HT-29 (cell line): Measurements from ENCODE around the gene CPSF2. TPM values are rescaled to one million over a fixed set of nuclear protein-coding genes. Genes with fewer than 3 reads are reported as not detected.
A peak's percentile ranks its signal among the peaks of the same experiment; 100 is the strongest.
"Not testable (repeated sequence)": the region's sequence is repeated elsewhere in the genome, so short reads cannot be mapped to it uniquely, and the experiment has no call there.

Source experiments
- DNase-seq: peaks from one replicate; pipeline ENCODE4 v3.0.0-alpha.2; 2015; ENCODE audit warnings: low spot score
- total RNA-seq: library from RNA; depleted of rRNA; stranded (reverse); fragments of >200 nt; shearing (Covaris generic); gene quantifications from 2 replicates; pipeline ENCODE4 v1.2.3, GENCODE V29; 2014

The CPSF2 gene
- total RNA-seq, 1 experiment from 2014 or later = 11.9 TPM

DNA sequence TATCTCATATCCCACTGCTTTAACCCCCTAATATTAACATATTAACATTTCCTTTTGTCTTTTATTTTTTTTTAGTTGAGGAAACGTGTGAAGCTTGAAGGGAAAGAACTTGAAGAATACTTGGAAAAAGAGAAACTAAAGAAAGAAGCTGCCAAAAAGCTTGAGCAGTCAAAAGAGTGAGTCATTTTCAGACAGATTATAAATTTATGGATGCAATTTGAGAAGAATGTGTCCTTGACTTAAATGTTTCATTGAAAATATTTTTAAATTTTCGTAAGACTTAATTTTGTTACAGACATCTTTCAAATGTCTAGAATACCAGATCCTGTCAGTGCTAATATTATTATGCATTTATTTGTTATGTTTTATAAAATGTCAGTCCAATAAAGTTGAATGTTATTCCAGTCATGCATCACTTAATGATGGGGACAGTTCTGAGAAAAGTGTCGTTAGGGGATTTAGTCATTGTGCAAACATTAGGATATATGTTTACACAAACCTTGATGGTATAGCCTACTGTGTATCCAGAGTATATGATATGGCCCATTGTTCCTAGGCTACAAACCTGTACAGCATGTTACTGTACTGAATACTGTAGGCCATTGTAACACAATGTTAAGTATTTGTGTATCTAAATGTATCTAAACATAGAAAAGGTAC lies 32.6 kb downstream of the CPSF2 start:
- DNase-seq = peak; percentile 26

DNA sequence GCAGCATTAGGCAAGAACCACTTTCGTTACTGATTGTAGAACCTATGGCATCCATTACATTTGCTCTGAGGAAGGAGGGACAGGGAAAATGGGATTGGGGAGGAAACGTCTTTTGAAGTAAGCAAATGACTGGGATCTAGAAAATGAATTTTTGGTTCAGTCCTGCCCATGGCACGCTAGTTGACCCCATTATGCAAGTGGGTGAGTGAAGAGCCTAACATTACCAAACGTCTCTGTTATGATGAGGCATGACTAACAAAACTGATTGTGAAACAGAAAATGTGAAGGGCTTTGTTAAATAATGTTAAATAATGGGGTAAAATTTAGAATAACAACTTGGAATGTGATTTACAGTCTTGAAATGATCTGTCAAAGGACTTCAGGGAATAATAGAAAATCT lies 38.9 kb downstream of the CPSF2 start:
- DNase-seq = no peak

DNA sequence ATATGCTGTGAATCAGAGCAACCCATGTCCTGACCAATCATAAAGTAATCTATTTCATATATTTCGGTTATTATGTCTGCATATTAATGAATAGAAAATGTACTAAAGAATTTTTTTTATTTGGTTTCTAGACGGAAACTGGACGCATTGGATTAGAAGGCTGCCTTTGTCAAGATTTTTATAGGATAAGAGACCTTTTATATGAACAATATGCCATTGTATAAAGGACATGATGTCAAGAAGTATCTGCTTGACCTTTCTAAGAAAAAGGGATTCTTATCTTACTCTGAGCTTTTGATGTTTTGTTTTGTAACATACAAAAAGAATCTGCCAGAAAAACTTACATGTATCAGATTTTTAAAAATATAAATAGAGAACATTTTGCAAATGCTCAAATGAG lies 39.8 kb downstream of the CPSF2 start:
- no peak for DNase-seq

DNA sequence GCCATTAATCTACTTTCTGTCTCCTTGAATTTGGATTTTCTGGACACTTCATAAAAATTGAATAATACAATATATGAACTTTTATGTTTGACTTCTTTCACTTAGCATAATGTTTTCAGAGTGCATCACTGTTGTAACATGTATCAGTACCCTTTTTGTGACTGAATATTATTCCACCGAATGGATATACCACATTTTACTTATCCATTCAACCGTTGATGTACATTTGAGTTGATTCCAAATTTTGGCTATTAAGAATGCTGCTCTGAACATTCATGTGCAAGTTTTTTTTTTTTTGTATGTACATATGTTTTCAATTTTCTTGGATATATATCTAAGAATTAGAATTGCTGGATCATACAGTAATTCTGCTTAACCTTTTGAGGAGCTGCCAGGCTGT lies 43.2 kb downstream of the CPSF2 start:
- no peak for DNase-seq

DNA sequence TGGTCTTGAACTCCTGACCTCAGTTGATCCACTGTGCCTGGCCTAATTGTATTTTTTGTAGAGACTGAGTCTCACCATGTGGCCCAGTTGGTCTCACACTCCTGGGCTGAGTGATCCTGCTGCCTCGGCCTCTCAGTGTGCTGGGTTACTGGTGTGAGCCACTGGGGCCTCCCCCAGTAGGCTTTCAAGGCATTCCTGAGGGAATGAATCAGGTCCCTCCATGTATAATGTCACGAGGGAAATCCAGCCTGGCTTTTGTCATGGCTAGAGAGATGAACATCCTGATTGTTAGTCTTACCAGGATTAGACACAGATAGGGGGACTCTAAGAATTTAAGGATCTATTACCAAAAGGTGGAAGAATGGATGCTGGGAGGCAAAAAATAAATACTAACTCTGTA lies 51.9 kb downstream of the CPSF2 start:
- DNase-seq = no peak

DNA sequence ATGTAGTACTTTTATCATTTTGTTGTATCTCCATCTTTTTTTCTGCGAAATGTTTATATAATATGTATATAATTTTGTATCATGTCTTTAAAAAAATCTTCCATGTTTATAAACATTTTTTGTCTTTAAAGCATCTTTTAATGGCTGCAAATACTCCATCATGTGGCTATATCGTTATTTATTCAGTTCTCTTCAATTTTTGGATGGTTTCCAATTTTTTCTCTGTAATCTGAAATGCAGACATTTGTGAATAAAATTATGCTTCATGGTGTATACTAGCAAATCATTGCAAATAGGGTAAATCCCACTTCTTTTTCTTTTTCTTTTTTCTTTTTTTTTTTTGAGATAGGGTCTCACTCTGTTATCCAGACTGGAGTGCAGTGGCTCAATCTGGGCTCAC lies 54.0 kb downstream of the CPSF2 start:
- DNase-seq = no peak

DNA sequence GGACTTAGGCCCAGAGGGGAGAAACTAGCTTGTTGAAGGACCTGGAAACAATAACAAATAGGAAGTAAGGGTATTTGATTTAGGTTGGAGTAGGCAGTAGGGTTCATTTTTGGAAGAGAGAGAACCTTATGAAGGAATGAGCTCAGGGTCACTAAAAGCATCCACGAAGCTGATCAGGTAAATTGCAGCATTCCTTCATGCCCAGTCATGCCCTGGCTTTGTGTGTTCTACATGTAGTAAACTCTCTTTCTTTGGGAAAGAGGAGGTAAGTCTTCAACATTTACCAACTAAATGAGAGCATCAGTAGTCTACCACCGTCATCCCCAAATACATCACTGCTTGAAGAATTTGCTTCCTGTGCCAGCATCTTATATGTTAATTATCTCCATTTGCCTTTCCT lies 54.7 kb downstream of the CPSF2 start:
- no peak for DNase-seq

DNA sequence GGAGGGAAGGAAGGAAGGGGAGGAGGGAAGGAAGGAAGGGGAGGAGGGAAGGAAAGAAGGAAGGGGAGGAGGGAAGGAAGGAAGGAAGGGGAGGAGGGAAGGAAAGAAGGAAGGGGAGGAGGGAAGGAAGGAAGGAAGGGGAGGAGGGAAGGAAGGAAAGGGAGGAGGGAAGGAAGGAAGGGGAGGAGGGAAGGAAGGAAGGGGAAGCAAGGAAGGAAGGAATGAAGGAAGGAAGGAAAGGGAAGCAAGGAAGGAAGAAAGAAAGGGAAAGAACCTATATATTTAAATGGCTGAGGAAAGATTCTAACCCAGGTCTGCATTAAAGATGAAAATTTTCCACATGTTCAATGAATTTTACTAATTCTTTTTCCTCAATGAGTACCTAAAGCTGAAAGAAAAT lies 57.4 kb downstream of the CPSF2 start:
- DNase-seq = not testable (repeated sequence)

DNA sequence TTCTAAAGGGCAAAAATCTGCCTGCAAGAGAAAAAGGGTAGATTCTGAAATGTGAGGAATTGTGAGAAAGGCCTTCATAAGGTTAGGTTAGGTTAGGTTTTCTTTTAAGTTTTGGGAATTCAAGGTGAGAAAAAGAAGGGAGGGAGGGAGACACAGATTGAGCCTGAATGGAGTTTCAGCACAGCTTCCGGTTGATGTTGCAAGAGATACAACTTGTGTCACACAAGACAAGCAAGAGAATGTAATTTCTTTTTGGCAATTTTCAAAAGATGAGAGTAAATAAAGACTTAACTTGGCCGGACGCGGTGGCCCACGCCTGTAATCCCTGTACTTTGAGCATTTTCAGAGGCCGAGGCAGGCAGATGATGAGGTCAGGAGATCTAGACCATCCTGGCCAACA lies 63.8 kb downstream of the CPSF2 start:
- DNase-seq = no peak

DNA sequence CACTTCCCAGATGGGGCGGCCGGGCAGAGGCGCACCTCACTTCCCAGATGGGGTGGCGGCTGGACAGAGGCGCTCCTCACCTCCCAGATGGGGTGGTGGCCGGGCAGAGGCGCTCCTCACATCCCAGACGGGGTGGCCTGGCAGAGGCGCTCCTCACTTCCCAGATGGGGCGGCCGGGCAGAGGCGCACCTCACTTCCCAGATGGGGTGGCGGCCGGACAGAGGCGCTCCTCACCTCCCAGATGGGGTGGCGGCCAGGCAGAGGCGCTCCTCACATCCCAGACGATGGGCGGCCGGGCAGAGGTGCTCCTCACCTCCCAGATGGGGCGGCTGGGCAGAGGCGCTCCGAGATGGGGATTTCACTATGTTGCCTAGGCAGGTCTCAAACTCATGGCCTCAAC lies 65.8 kb downstream of the CPSF2 start:
- not testable (repeated sequence) for DNase-seq

GRCh38 chr14:92190768-92191167 lies 69.0 kb downstream of the CPSF2 start:
- DNase-seq = no peak

DNA sequence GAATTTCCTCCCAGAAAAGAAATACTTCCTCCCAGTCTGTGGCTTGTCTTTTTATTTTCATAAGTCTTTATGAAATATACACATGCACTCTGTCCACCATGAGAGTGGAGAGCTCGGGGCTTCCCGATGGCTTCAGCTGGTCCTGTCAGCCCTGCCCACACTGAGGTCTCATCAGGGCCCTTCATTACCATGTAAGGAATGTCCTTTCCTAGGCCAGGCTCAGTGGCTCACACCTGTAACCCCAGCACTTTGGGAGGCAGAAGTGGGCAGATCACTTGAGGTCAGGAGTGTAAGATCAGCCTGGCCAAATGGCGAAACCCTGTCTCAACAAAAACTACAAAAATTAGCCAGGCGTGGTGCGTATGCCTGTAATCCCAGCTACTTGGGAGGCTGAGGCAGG lies 77.0 kb downstream of the CPSF2 start:
- DNase-seq = no peak

DNA sequence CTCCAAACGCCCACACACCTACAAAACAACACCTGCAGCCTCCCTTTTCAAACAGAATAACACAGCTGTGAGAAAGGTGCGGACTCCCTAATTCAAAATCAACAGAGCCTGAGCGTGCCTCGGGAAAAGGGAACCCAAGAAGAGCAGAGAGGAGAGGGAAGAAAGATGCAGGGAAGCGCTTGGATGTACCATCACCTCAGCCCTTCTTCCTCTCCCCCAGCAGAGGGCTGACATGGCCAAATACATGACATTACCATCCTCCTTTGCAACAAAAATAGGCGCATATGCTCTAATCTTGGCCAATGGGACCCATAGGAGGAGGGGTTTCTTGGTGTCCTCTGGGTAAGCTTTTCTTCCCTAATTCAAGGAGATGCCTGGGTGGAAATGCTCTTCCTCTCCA lies 78.0 kb downstream of the CPSF2 start:
- no peak for DNase-seq

GRCh38 chr14:92203116-92203515 lies 81.3 kb downstream of the CPSF2 start:
- DNase-seq = no peak

DNA sequence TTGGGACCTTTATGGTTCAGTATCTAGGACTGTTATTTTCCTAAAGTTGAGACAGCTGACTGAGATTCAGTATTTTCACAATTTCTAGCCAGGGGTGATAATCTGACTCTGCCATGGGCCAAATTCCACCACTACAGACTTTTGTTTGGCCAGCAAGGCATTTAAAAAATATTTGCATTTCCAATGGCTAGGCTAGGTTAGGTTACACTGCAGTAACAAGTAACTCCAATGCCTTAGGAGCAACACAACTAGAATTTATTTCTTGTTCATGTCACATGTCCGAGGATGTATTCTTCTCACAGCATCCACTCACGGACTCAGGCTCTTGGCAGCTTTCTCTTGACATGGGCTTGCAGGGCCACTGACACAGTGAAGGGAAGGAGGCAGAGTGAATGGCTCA lies 83.0 kb downstream of the CPSF2 start:
- DNase-seq = no peak

- DNase-seq = no peak
These were observed 85.5 kb downstream of the CPSF2 start for GRCh38 chr14:92207012-92207927.

DNA sequence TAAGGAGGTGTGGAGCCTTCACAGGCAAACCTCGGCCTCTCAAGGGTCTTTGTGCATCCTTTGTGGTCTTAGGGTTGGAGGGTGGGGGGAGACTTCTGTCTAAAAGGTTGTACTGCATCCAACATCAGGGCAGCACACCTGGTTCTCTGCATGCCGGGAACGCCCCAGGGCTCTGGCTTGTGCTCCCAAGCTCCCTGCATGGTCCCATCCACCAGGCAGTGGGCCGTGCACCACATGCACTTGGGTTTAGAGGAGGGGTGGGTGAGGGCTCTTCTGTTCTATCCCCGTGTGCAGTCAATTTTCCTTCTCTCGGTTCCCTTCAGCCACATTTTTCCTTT lies 86.1 kb downstream of the CPSF2 start:
- DNase-seq = no peak

DNA sequence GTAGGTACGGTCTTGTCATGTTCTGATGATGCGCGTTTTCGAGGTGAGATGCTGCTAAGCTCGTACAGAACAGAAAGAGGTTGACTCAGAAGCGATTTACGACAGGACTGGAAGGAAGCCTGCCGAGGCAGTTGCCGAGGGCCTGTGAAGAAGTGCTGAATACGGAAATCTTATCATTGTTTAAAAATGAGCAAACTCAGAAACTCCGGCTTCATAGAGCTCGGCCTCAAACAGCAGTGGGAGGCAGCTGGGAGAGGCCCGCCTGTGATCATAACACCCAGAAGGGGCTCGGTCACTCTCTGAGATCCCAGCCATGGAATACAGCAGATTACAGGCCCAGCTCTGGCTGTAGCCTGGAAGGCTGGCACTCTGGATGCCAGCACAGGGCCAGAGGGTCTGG lies 87.4 kb downstream of the CPSF2 start:
- DNase-seq = no peak

DNA sequence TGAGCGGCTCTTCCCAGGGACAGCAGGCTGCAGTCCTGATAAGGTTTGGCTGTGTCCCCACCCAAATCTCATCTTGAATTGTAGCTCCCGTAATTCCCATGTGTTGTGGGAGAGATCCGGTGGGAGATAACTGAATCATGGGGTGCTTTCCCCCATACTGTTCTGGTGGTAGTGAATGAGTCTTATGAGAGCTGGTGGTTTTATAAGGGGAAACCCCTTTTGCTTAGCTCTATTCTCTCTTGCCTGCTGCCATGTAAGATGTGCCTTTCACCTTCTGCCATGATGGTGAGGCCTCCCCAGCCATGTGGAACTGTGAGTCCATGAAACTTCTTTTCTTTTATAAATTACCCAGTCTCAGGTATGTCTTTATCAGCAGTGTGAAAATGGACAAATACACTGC lies 91.4 kb downstream of the CPSF2 start:
- DNase-seq = not testable (repeated sequence)

DNA sequence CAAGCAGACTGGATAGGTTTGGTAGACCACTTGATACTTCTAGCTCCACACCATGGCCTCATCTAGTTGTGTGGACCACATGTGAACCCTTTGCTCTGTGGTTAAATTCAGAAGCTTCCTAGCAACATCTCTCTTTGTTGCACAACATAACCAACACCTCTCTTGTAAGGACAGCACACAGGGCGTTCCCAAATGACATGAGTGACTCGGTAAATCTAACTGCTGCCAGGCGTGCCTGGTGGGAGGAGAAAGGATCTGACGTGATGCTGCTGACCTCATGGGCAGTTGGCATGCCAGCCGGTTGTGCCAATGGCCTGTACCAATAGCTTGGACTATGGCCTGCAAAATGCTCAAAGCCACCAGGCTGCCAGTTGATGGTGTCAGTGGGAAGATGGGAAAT lies 93.8 kb downstream of the CPSF2 start:
- DNase-seq = no peak

- no peak for DNase-seq
These were observed 96.2 kb downstream of the CPSF2 start for GRCh38 chr14:92217936-92218335.
